DND-41 (cell line): ENCODE data around the gene MRLN.
"Not testable (repeated sequence)": the region's sequence is repeated elsewhere in the genome, so short reads cannot be mapped to it uniquely, and the experiment has no call there.

Experiments used
- ATAC-seq: fragments of 200-7000 bp; cut with Tn5 transposase; 3 replicates; pipeline ENCODE4 v1.9.1; 2021; ENCODE audit warnings: low read depth; ENCODE audit not compliant: insufficient read depth
- DNase-seq: peaks from one replicate; pipeline ENCODE4 v3.0.0-alpha.2; 2020
- H2AFZ ChIP-seq: 2 replicates; pipeline ENCODE4 v1.6.0; 2012; ENCODE audit warnings: low read depth, low read length
- H3K27ac ChIP-seq: 2 replicates; pipeline ENCODE4 v1.5.1; 2012; ENCODE audit warnings: low read length, inconsistent platforms
- H3K27me3 ChIP-seq: fragments of 200-600 bp; sonication (generic); 2 replicates; pipeline ENCODE4 v1.6.0; 2012; ENCODE audit warnings: low read length, mild to moderate bottlenecking, inconsistent platforms; ENCODE audit not compliant: insufficient read depth, poor library complexity
- H3K36me3 ChIP-seq: 2 replicates; pipeline ENCODE4 v1.5.1; 2012; ENCODE audit warnings: low read length, inconsistent platforms; ENCODE audit not compliant: insufficient read depth
- H3K4me1 ChIP-seq: 2 replicates; pipeline ENCODE4 v1.5.1; 2012; ENCODE audit warnings: mild to moderate bottlenecking, low read length; ENCODE audit not compliant: insufficient read depth
- H3K4me2 ChIP-seq: 2 replicates; pipeline ENCODE4 v1.6.0; 2012; ENCODE audit warnings: mild to moderate bottlenecking, moderate library complexity, low read length, inconsistent platforms; ENCODE audit not compliant: insufficient read depth
- H3K4me3 ChIP-seq, 2 experiments: fragments of 200-600 bp in 1 of 2; shearing (Covaris generic) in 1 of 2; 2 replicates each; pipeline ENCODE4 v1.5.1; 2012 to 2016; ENCODE audit warnings: inconsistent platforms in 2 of 2, low read length in 2 of 2, mild to moderate bottlenecking in 2 of 2, low read depth in 1 of 2, moderate library complexity in 1 of 2
- H3K79me2 ChIP-seq: 2 replicates; pipeline ENCODE4 v1.6.0; 2012; ENCODE audit warnings: low read length, inconsistent platforms; ENCODE audit not compliant: insufficient read depth
- H3K9ac ChIP-seq: 2 replicates; pipeline ENCODE4 v1.6.0; 2012; ENCODE audit warnings: low read depth, mild to moderate bottlenecking, inconsistent platforms, low read length, moderate library complexity
- H3K9me3 ChIP-seq: 2 replicates; pipeline ENCODE4 v1.5.1; 2012; ENCODE audit warnings: low read length, moderate library complexity, mild to moderate bottlenecking, inconsistent platforms; ENCODE audit not compliant: insufficient read depth, severe bottlenecking
- H4K20me1 ChIP-seq: 2 replicates; pipeline ENCODE4 v1.6.0; 2012; ENCODE audit warnings: low read length; ENCODE audit not compliant: insufficient read depth
- CTCF ChIP-seq: IDR thresholded peaks from 2 replicates; pipeline ENCODE4 v1.5.1; 2012; ENCODE audit warnings: borderline replicate concordance, low read length, moderate library complexity, mild to moderate bottlenecking; ENCODE audit not compliant: poor library complexity, severe bottlenecking; ENCODE audit errors: extremely low read depth
- EZH2 ChIP-seq: IDR thresholded peaks from 3 replicates; pipeline ENCODE4 v1.6.1; 2012; ENCODE audit warnings: borderline replicate concordance, low read depth, mild to moderate bottlenecking, moderate library complexity, low read length, inconsistent platforms; ENCODE audit not compliant: severe bottlenecking

MRLN gene

GRCh38 chr10:59750155-59750945 lies 2.9 kb downstream of the MRLN start:
- Histone ChIP-seq H4K20me1 (no peaks in the 10 kb centered on the region), H3K36me3 (no peaks in the 10 kb centered on the region), H3K9me3 (no peaks in the 10 kb centered on the region), H3K4me2 (no peak overlapping the region), H3K9ac (no peak overlapping the region), H3K27me3 (no peaks in the 10 kb centered on the region), H3K27ac (no peak overlapping the region), H3K79me2 (no peaks in the 10 kb centered on the region), H3K4me1 (no peaks in the 10 kb centered on the region), H2AFZ (no peak overlapping the region), H3K4me3 (no peak overlapping the region)
- no peak for ATAC-seq
- no peak for DNase-seq
- TF ChIP-seq EZH2 (no peak), CTCF (no peak)

- Histone ChIP-seq H4K20me1 (no peaks in the 10 kb centered on the region), H2AFZ (no peak overlapping the region), H3K4me1 (no peaks in the 10 kb centered on the region), H3K79me2 (no peaks in the 10 kb centered on the region), H3K9me3 (no peaks in the 10 kb centered on the region), H3K4me3 (no peak overlapping the region), H3K27me3 (no peaks in the 10 kb centered on the region), H3K4me2 (no peak overlapping the region), H3K27ac (no peak overlapping the region), H3K9ac (no peak overlapping the region), H3K36me3 (no peaks in the 10 kb centered on the region)
- TF ChIP-seq CTCF = no peak
- TF ChIP-seq EZH2 = no peak
- ATAC-seq (no peak), DNase-seq (no peak)
Observed at GRCh38 chr10:59748834-59749233, 4.4 kb downstream of the MRLN start.

- Histone ChIP-seq H3K4me3 (no peak overlapping the region), H2AFZ (no peak overlapping the region)
- ATAC-seq = no peak
Observed at GRCh38 chr10:59745163-59745650, 8.0 kb downstream of the MRLN start.

GRCh38 chr10:59744762-59745161 lies 8.5 kb downstream of the MRLN start:
- H3K36me3 ChIP-seq, H3K27ac ChIP-seq, H3K4me2 ChIP-seq, H3K27me3 ChIP-seq, ATAC-seq, DNase-seq, H3K4me1 ChIP-seq, H4K20me1 ChIP-seq, H2AFZ ChIP-seq, H3K4me3 ChIP-seq, H3K9ac ChIP-seq, H3K79me2 ChIP-seq, H3K9me3 ChIP-seq: not testable (repeated sequence)

More at GRCh38 chr10:59745163-59745650, 8.0 kb downstream of the MRLN start:
- no peak overlapping the region for H3K27ac ChIP-seq
- H3K79me2 ChIP-seq = no peaks in the 10 kb centered on the region
- H3K4me1 ChIP-seq = no peaks in the 10 kb centered on the region
- no peak overlapping the region for H3K4me2 ChIP-seq
- DNase-seq = no peak
- TF ChIP-seq EZH2 = no peak
- no peak for TF ChIP-seq CTCF
- no peaks in the 10 kb centered on the region for H3K36me3 ChIP-seq
- H3K9ac ChIP-seq = no peak overlapping the region
- no peaks in the 10 kb centered on the region for H4K20me1 ChIP-seq
- H3K9me3 ChIP-seq = no peaks in the 10 kb centered on the region
- H3K27me3 ChIP-seq = no peaks in the 10 kb centered on the region

- H4K20me1 ChIP-seq, H3K9ac ChIP-seq, H3K4me2 ChIP-seq, H3K4me3 ChIP-seq, H3K36me3 ChIP-seq, H3K9me3 ChIP-seq, H2AFZ ChIP-seq, H3K79me2 ChIP-seq, DNase-seq, H3K27me3 ChIP-seq, ATAC-seq, H3K27ac ChIP-seq, H3K4me1 ChIP-seq: not testable (repeated sequence)
Observed at GRCh38 chr10:59744156-59744555, 9.1 kb downstream of the MRLN start.
